ENCODE results near the gene RGS6. TPM values are rescaled to one million over a fixed set of nuclear protein-coding genes. Genes with fewer than 3 reads are reported as not detected.

RGS6 gene
- total RNA-seq, 1 experiment from 2014 or later: not detected

GRCh38 chr14:72553161-72553560 is 620.9 kb downstream of the RGS6 start:
- ChIA-PET POLR2A (ENCODE audit: unreplicated experiment) (no interaction called here), CTCF (interaction anchor here (0.7 kb wide), 1 partner anchor 318 kb away, joined by 4 read pairs; no protein-coding TSS in a partner anchor)
- DNase-seq (no peak), ATAC-seq (no peak)
- H3K4me1 ChIP-seq (ENCODE audit: insufficient read depth, low read length): peaks cover 5% of the 10 kb centered on the region
- H3K36me3 ChIP-seq (ENCODE audit: low read depth, low read length): no peaks in the 10 kb centered on the region
- no peaks in the 10 kb centered on the region for H3K79me2 ChIP-seq (ENCODE audit: low read length)
- H3K27me3 ChIP-seq (ENCODE audit: low read length): no peaks in the 10 kb centered on the region
- no peak overlapping the region for H3K4me2 ChIP-seq (ENCODE audit: low read length)
- no peaks in the 10 kb centered on the region for H3F3A ChIP-seq (ENCODE audit: low read length, unreplicated experiment)
- H3K27ac ChIP-seq (ENCODE audit: low read length): no peak overlapping the region
- TF ChIP-seq EZH2phosphoT487 (IDR thresholded peaks at IDR 0.05; ENCODE audit: borderline replicate concordance, low read length) (no peak), EZH2 (IDR thresholded peaks at IDR 0.05; ENCODE audit: low read length, unreplicated experiment) (no peak)
- TF ChIP-seq, protein P1, sequence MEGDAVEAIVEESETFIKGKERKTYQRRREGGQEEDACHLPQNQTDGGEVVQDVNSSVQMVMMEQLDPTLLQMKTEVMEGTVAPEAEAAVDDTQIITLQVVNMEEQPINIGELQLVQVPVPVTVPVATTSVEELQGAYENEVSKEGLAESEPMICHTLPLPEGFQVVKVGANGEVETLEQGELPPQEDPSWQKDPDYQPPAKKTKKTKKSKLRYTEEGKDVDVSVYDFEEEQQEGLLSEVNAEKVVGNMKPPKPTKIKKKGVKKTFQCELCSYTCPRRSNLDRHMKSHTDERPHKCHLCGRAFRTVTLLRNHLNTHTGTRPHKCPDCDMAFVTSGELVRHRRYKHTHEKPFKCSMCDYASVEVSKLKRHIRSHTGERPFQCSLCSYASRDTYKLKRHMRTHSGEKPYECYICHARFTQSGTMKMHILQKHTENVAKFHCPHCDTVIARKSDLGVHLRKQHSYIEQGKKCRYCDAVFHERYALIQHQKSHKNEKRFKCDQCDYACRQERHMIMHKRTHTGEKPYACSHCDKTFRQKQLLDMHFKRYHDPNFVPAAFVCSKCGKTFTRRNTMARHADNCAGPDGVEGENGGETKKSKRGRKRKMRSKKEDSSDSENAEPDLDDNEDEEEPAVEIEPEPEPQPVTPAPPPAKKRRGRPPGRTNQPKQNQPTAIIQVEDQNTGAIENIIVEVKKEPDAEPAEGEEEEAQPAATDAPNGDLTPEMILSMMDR (conservative IDR thresholded peaks at IDR 0.05; ENCODE audit: low read depth, low read length): no peak
- intact Hi-C loops (cut with micrococcal nuclease): no loop called here
- no peak overlapping the region for H3K4me3 ChIP-seq (ENCODE audit: low read length)
- H2AFZ ChIP-seq (ENCODE audit: low read length): no peak overlapping the region
- no peak overlapping the region for H3K9ac ChIP-seq (ENCODE audit: low read length)
- H3K9me3 ChIP-seq (ENCODE audit: low read length): no peaks in the 10 kb centered on the region
- H3K9me2 ChIP-seq (replicated peaks; ENCODE audit: low read length): no peaks in the 10 kb centered on the region
- H4K20me1 ChIP-seq (ENCODE audit: low read length): no peaks in the 10 kb centered on the region
- BruUV-seq (replicated peaks): no TSS peak

GRCh38 chr14:72553656-72554055 is 621.4 kb downstream of the RGS6 start:
- Histone ChIP-seq H3K27ac (ENCODE audit: low read length) (no peak overlapping the region), H3K9me2 (replicated peaks; ENCODE audit: low read length) (no peaks in the 10 kb centered on the region), H3K4me2 (ENCODE audit: low read length) (no peak overlapping the region), H3F3A (ENCODE audit: low read length, unreplicated experiment) (no peaks in the 10 kb centered on the region), H3K79me2 (ENCODE audit: low read length) (no peaks in the 10 kb centered on the region), H3K9me3 (ENCODE audit: low read length) (no peaks in the 10 kb centered on the region), H3K27me3 (ENCODE audit: low read length) (no peaks in the 10 kb centered on the region), H3K9ac (ENCODE audit: low read length) (no peak overlapping the region), H4K20me1 (ENCODE audit: low read length) (no peaks in the 10 kb centered on the region), H3K4me1 (ENCODE audit: insufficient read depth, low read length) (peaks cover 10% of the 10 kb centered on the region), H3K4me3 (ENCODE audit: low read length) (no peak overlapping the region), H2AFZ (ENCODE audit: low read length) (no peak overlapping the region), H3K36me3 (ENCODE audit: low read depth, low read length) (no peaks in the 10 kb centered on the region)
- TF ChIP-seq EZH2 (IDR thresholded peaks at IDR 0.05; ENCODE audit: low read length, unreplicated experiment) (no peak), EZH2phosphoT487 (IDR thresholded peaks at IDR 0.05; ENCODE audit: borderline replicate concordance, low read length) (no peak)
- TF ChIP-seq, protein P1 (conservative IDR thresholded peaks at IDR 0.05; ENCODE audit: low read depth, low read length): no peak
- no peak for ATAC-seq
- intact Hi-C loops (cut with micrococcal nuclease): no loop called here
- POLR2A ChIA-PET (ENCODE audit: unreplicated experiment): no interaction called here
- no peak for DNase-seq
- CTCF ChIA-PET: no interaction called here
- no TSS peak for BruUV-seq (replicated peaks)

DNA sequence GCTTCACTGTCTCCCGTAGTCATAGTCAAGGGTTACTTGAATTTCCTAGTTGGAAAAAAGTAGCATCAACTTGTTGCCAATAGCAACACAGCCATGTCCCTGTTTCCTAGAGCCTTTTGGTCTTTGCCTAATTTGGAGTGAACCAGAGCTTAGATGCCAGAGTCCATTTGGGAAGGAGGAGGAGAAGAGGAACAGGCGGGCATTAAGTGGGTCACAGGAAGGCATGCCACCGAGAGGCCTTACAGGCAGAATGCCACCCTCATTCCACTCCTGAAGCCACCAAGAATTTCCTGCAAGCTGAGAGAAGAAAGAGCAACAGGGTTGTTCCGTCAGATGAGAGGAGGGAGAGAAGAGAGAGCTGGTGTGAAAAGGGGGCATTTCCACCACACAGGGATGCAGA is 622.2 kb downstream of the RGS6 start:
- H3K36me3 ChIP-seq (ENCODE audit: low read depth, low read length): no peaks in the 10 kb centered on the region
- H4K20me1 ChIP-seq (ENCODE audit: low read length): no peaks in the 10 kb centered on the region
- intact Hi-C loops (cut with micrococcal nuclease): no loop called here
- BruUV-seq (replicated peaks): no TSS peak
- H2AFZ ChIP-seq (ENCODE audit: low read length): no peak overlapping the region
- H3K4me2 ChIP-seq (ENCODE audit: low read length): no peak overlapping the region
- H3K4me1 ChIP-seq (ENCODE audit: insufficient read depth, low read length): peaks cover 13% of the 10 kb centered on the region
- no peaks in the 10 kb centered on the region for H3K27me3 ChIP-seq (ENCODE audit: low read length)
- no peak for ATAC-seq
- H3K27ac ChIP-seq (ENCODE audit: low read length): no peak overlapping the region
- no peaks in the 10 kb centered on the region for H3K79me2 ChIP-seq (ENCODE audit: low read length)
- TF ChIP-seq, protein P1 (conservative IDR thresholded peaks at IDR 0.05; ENCODE audit: low read depth, low read length): no peak
- TF ChIP-seq EZH2 (IDR thresholded peaks at IDR 0.05; ENCODE audit: low read length, unreplicated experiment): no peak
- no peak for TF ChIP-seq EZH2phosphoT487 (IDR thresholded peaks at IDR 0.05; ENCODE audit: borderline replicate concordance, low read length)
- H3K9me2 ChIP-seq (replicated peaks; ENCODE audit: low read length): no peaks in the 10 kb centered on the region
- no peaks in the 10 kb centered on the region for H3K9me3 ChIP-seq (ENCODE audit: low read length)
- no peaks in the 10 kb centered on the region for H3F3A ChIP-seq (ENCODE audit: low read length, unreplicated experiment)
- CTCF ChIA-PET: no interaction called here
- no peak for DNase-seq
- no peak overlapping the region for H3K9ac ChIP-seq (ENCODE audit: low read length)
- POLR2A ChIA-PET (ENCODE audit: unreplicated experiment): no interaction called here
- H3K4me3 ChIP-seq (ENCODE audit: low read length): no peak overlapping the region
